Ecto neural progenitor cell (in vitro differentiated cells): ENCODE results near the gene BTC.
"Not testable (repeated sequence)": the region's sequence is repeated elsewhere in the genome, so short reads cannot be mapped to it uniquely, and the experiment has no call there.

Source experiments
- DNase-seq: peaks from one replicate; pipeline ENCODE4 v3.0.0-alpha.2; 2018; ENCODE audit warnings: low spot score

The BTC gene

DNA sequence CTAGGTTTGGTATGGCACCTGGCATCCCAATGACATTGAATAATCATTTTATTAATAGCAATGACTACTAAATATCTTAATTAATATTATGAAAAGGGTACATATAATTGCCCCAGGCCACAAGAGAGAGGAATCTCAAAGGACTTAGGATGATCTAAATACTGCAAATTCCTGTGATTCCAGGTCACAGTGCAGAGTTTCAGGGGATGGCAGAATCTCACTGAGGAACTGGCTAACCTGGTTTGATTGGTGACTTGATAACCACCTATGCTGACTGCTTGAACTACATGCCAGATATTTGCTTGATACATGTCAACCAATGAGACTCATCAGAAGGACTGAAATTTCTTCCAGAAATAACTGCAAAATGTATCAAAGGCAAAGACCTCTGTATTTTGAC lies 37.2 kb downstream of the BTC start:
- no peak for DNase-seq

DNA sequence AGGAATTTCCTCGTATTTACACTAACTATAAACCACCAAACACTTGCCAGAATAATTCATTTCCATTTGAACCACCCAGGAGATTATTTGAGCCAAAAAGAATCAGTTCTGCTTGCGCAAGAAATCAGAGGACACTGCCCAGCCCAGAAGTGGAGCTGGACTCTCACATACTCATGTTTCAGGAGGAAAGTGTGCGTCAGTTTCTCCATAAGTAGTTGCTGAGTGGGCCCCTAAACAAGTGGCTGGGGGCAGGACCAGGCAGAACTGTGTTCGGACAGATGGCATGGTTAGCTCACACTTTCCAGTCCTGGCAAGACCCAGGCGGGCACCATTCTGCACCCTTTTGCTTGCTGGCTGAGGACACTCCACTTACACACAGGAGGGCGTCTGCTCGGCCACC lies 38.8 kb downstream of the BTC start:
- no peak for DNase-seq

DNA sequence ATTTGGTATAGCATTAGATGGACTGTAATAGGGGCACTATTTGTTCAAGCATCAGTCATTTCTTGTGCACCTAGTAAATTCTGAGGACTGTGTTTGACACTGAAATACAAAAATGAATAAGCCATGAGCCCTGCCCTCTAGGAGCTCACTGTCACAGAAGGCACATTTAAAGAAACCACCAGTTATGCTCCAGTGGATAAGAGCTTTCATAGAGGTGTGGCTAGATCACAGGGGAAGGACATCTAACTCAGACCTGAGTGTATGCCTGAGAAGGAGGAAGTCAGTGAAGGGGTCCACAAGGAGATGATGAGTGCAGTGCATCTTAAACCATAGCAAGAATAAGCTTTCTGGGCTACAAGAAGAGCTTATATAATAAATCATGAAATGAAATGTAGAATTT lies 40.1 kb downstream of the BTC start:
- DNase-seq = no peak

GRCh38 chr4:74752798-74753197 lies 41.5 kb downstream of the BTC start:
- no peak for DNase-seq

- no peak for DNase-seq
Observed at GRCh38 chr4:74751856-74752255, 42.5 kb downstream of the BTC start.

DNA sequence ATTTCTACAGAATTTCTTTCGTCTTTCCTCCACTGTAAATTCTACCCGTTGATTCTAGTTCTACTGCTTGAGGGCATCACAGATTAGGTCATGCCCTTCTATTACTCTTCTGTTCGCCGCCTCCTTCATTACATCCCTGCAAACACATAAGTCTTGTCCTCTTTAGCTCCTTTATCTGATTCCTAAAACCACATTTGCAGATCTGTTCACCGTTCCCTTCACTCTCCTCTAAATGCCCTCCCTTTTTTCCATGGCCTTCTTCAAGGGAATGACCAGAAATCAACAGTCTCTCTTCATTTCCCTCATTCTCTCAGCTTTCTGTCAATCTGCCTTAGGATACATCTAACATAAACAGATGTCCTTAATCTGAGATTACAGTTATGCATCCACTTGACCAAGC lies 43.1 kb downstream of the BTC start:
- DNase-seq = no peak

GRCh38 chr4:74742185-74742584 lies 52.1 kb downstream of the BTC start:
- DNase-seq = no peak

- DNase-seq = no peak
Observed at GRCh38 chr4:74738464-74739143, 55.7 kb downstream of the BTC start.

DNA sequence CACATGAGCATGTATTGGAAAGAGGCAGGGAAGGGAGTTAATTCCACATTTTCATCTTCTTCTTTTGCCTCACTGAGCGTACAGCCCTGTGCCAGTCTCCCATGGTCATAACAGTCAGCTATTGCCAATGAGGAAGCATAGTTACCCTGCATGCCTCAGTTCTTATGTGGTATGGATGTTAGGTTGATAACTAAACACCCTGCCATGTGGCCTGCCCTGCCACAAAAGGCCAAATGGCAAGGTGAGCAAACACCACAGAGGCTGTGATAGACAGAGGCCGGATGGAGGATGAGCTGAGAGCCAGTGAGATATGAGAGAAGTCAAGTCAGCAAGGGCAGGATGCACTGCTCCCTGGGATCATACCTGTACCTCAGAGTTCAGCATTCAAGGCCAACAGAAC lies 59.3 kb downstream of the BTC start:
- no peak for DNase-seq

DNA sequence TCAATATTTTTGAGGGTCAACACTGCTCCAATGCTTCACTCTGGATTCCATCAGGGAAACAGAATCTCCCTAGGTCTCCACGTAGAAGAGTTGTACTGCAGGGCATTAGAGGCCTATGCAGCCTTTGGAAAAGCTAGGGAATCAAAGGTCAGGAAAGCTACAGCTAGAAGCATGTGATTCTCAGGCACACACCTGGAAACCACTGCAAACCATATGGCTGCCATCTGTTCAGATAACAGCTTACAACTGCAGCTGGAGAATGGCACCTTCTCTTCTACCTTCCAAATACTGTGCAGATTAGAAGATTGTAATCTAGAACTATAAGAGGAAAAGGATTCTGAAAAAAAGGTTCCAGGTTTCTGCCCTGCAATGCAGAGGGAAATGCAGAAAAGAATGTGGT lies 60.6 kb downstream of the BTC start:
- no peak for DNase-seq

DNA sequence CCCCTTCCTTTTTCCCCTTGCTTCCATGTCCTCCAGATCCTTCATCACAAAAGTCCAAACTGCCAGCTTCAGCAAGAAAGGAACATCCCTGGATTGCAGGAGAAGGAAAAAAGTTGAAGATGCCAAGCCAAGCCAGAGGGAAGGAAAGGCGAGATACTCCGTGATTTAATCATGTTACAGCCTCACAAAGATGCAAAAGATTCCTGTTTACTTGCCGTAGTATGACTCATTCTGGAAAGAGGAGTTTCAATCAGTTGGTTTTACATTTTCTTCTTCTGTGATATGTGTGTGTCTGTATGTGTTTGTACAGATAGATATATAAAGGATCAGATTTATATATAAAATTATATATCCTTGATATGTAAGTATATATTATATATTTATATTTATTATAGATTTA lies 69.3 kb downstream of the BTC start:
- DNase-seq = no peak

- DNase-seq = no peak
Observed at GRCh38 chr4:74716436-74716765, 77.9 kb downstream of the BTC start.

DNA sequence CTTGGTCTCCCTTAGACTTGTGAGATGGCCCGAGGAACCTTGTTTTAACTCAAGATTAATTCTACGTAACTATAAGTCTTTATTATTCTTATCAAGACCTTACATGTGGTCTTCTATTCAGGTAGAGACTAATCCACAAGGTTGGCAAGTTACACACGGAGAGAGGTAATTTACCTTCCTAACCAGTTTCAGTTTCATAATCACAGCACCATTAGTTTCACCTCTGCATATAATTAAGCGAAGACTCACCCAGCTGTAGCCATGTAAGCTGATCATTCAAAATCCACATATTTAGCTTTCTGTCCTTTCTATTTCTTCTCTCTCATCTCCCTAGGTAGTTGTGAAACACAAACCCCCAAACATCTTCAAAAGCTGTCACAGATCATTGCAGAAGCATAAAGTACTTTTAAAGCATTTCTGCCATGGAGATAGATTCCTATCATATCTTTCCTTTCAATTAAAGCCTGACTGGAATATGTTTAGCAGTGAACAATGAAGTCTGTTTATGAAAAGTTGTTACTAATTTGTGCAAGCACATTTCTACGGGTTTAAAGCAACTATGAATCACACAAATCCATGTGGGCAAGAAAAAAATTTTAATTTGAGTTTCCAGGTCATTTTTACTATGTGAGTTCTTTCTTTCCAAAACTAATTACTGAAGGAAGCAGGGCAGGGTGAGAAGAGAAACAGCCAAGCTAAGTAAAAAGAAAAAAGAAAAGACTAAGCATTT lies 78.5 kb downstream of the BTC start:
- no peak for DNase-seq

- no peak for DNase-seq
Observed at GRCh38 chr4:74714611-74715130, 79.7 kb downstream of the BTC start.

GRCh38 chr4:74708135-74708534 lies 86.2 kb downstream of the BTC start:
- not testable (repeated sequence) for DNase-seq
